Measurements from ENCODE around the gene PTMS. TPM values are rescaled to one million over a fixed set of nuclear protein-coding genes. Genes with fewer than 3 reads are reported as not detected.

The PTMS gene
- total RNA-seq, 1 experiment from 2014 or later: 422 TPM

- H3K18ac ChIP-seq (ENCODE audit: insufficient read length, low read depth, low read length): no peak overlapping the region
- H2AFZ ChIP-seq (ENCODE audit: low read length): no peak overlapping the region
- Mint-ChIP-seq H3K27me3 (ENCODE audit: low read depth) (no peaks in the 10 kb centered on the region), H3K27ac (peak overlapping the region; percentile 57 to 99 (median 90)), H3K9me3 (no peaks in the 10 kb centered on the region), H3K36me3 (ENCODE audit: insufficient read depth in 1 of 3, low read depth in 3 of 3) (peaks cover 25 to 35% (median 34%) of the 10 kb centered on the region in 3 experiments; a peak in 6 of 7 replicates), H3K4me1 (peaks cover 28 to 37% of the 10 kb centered on the region in 2 experiments), H3K4me3 (peak overlapping the region; percentile 91 to 98)
- no peak overlapping the region for H4K91ac ChIP-seq (ENCODE audit: insufficient read length, low read depth, low read length)
- no peak overlapping the region for H4K8ac ChIP-seq (replicated peaks; ENCODE audit: insufficient read length, low read depth, low read length)
- H3K4me1 ChIP-seq (ENCODE audit: insufficient read depth, low read length): peaks cover 6% of the 10 kb centered on the region; the same call in 1 of the 2 replicates
- H3K23ac ChIP-seq (ENCODE audit: insufficient read length, low read depth, low read length): no peak overlapping the region
- H3K9me3 ChIP-seq (ENCODE audit: control insufficient read depth, low read depth, low read length): no peaks in the 10 kb centered on the region
- H4K5ac ChIP-seq (ENCODE audit: insufficient read length, low read depth, low read length): no peak overlapping the region
- peaks cover 3% of the 10 kb centered on the region for H3K23me2 ChIP-seq (ENCODE audit: insufficient read length, low read depth, low read length, poor library complexity, severe bottlenecking)
- no peaks in the 10 kb centered on the region for H4K20me1 ChIP-seq (ENCODE audit: control insufficient read depth, insufficient read depth, insufficient read length)
- H3K9ac ChIP-seq (ENCODE audit: extremely low read depth, insufficient read length, low read length): no peak overlapping the region
- no peak overlapping the region for H2BK120ac ChIP-seq (ENCODE audit: low read depth, low read length, poor library complexity, severe bottlenecking)
- H3K27ac ChIP-seq (ENCODE audit: insufficient read length, low read depth, low read length): no peak overlapping the region
- H3K14ac ChIP-seq (ENCODE audit: insufficient read depth, low read length): no peak overlapping the region
- peaks cover 4% of the 10 kb centered on the region for H3K79me2 ChIP-seq (ENCODE audit: insufficient read depth, low read length)
- H3K79me1 ChIP-seq (ENCODE audit: insufficient read depth, low read depth, low read length, poor library complexity, severe bottlenecking): peaks cover 8% of the 10 kb centered on the region
- no peak overlapping the region for H3K56ac ChIP-seq (ENCODE audit: insufficient read length, low read depth, low read length)
- H3K27me3 ChIP-seq (ENCODE audit: insufficient read depth, low read length): no peaks in the 10 kb centered on the region
- no peak overlapping the region for H3K4ac ChIP-seq (ENCODE audit: low read depth, low read length)
- H3K4me2 ChIP-seq (ENCODE audit: insufficient read depth, insufficient read length, low read length): peak overlapping the region; percentile 94
- H2BK20ac ChIP-seq (ENCODE audit: low read depth, low read length, poor library complexity, severe bottlenecking): no peak overlapping the region
- TF ChIP-seq, protein P1, sequence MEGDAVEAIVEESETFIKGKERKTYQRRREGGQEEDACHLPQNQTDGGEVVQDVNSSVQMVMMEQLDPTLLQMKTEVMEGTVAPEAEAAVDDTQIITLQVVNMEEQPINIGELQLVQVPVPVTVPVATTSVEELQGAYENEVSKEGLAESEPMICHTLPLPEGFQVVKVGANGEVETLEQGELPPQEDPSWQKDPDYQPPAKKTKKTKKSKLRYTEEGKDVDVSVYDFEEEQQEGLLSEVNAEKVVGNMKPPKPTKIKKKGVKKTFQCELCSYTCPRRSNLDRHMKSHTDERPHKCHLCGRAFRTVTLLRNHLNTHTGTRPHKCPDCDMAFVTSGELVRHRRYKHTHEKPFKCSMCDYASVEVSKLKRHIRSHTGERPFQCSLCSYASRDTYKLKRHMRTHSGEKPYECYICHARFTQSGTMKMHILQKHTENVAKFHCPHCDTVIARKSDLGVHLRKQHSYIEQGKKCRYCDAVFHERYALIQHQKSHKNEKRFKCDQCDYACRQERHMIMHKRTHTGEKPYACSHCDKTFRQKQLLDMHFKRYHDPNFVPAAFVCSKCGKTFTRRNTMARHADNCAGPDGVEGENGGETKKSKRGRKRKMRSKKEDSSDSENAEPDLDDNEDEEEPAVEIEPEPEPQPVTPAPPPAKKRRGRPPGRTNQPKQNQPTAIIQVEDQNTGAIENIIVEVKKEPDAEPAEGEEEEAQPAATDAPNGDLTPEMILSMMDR (conservative IDR thresholded peaks at IDR 0.05): no peak; the same call in 1 of the 3 replicates
- H3T11ph ChIP-seq (ENCODE audit: low read length): no peak overlapping the region
- no peak overlapping the region for H2BK12ac ChIP-seq (ENCODE audit: insufficient read length, low read depth, low read length)
- no CpG with 5 or more reads among the region's 7 CpGs for WGBS (ENCODE audit: extremely low coverage, insufficient read length, low lambda C conversion rate)
- H2BK5ac ChIP-seq (ENCODE audit: insufficient read length, low read length): no peak overlapping the region
- no peak for DNase-seq
- H2BK15ac ChIP-seq (ENCODE audit: low read depth, low read length): no peak overlapping the region
- no peak overlapping the region for H2AK5ac ChIP-seq (ENCODE audit: insufficient read length, low read length)
Measured at GRCh38 chr12:6753772-6754356, 12.3 kb upstream of the PTMS start.
